WTC11 (cell line): ENCODE results near the gene RPS10. TPM values are rescaled to one million over a fixed set of nuclear protein-coding genes. Genes with fewer than 3 reads are reported as not detected.

ENCODE experiments used
- ATAC-seq: fragments of 200-7000 bp; cut with Tn5 transposase; 2 replicates; pipeline ENCODE4 v1.10.0; 2021; ENCODE audit warnings: mild to moderate bottlenecking, moderate library complexity
- CTCF ChIA-PET: fragments of 300-600 bp; sonication (Branson Sonifier 250); formaldehyde crosslinking; loops from one replicate; lab custom pipeline; 2021; ENCODE audit warnings: antibody characterized with exemption; lab: Charles Lee
- POLR2A ChIA-PET: fragments of 350-600 bp; sonication (Branson Sonifier 250); formaldehyde crosslinking; loops from one replicate; lab custom pipeline; 2021; ENCODE audit warnings: antibody characterized with exemption; lab: Charles Lee
- DNase-seq: peaks from one replicate; pipeline ENCODE4 v3.0.0; 2021; ENCODE audit warnings: low spot score
- H3K27ac Mint-ChIP-seq: 2 replicates; pipeline ENCODE4 v1.8.0; 2021; ENCODE audit warnings: mixed read lengths
- H3K27me3 Mint-ChIP-seq: 2 replicates; pipeline ENCODE4 v1.8.0; 2021; ENCODE audit warnings: low read depth, mild to moderate bottlenecking, moderate library complexity, mixed read lengths
- H3K36me3 Mint-ChIP-seq: 2 replicates; pipeline ENCODE4 v1.8.0; 2021; ENCODE audit warnings: mixed read lengths
- H3K4me1 Mint-ChIP-seq: 2 replicates; pipeline ENCODE4 v1.8.0; 2022; ENCODE audit warnings: mixed read lengths
- H3K4me3 Mint-ChIP-seq: 2 replicates; pipeline ENCODE4 v1.8.0; 2021; ENCODE audit warnings: mild to moderate bottlenecking, moderate library complexity, mixed read lengths
- H3K9me3 Mint-ChIP-seq: 2 replicates; pipeline ENCODE4 v1.8.0; 2021; ENCODE audit warnings: mixed read lengths
- CREB1 ChIP-seq: sonication (generic); formaldehyde crosslinking; IDR thresholded peaks from 2 replicates; pipeline ENCODE4 v1.8.0; 2023; ENCODE audit warnings: mild to moderate bottlenecking, missing genetic modification reagents
- ESRRA ChIP-seq: sonication (generic); formaldehyde crosslinking; IDR thresholded peaks from 2 replicates; pipeline ENCODE4 v1.8.1; 2022; ENCODE audit warnings: mild to moderate bottlenecking, missing genetic modification reagents, borderline replicate concordance
- FOXK1 ChIP-seq: sonication (generic); formaldehyde crosslinking; IDR thresholded peaks from 2 replicates; pipeline ENCODE4 v1.8.0; 2022; ENCODE audit warnings: mild to moderate bottlenecking, moderate library complexity, missing genetic modification reagents
- GABPB1 ChIP-seq: sonication (generic); formaldehyde crosslinking; IDR thresholded peaks from 2 replicates; pipeline ENCODE4 v1.8.1; 2023; ENCODE audit warnings: mild to moderate bottlenecking, missing genetic modification reagents
- RELA ChIP-seq: sonication (generic); formaldehyde crosslinking; IDR thresholded peaks from 2 replicates; pipeline ENCODE4 v1.8.1; 2022; ENCODE audit warnings: missing genetic modification reagents, mild to moderate bottlenecking, borderline replicate concordance
- SOX15 ChIP-seq: fragments of 250-450 bp; sonication (Bioruptor Pico); IDR thresholded peaks from 2 replicates; pipeline ENCODE4 v1.9.0; 2021; ENCODE audit warnings: mild to moderate bottlenecking
- TEAD4 ChIP-seq: sonication (generic); formaldehyde crosslinking; IDR thresholded peaks from 2 replicates; pipeline ENCODE4 v1.8.0; 2022; ENCODE audit warnings: mild to moderate bottlenecking, missing genetic modification reagents
- ZNF121 ChIP-seq: sonication (generic); formaldehyde crosslinking; IDR thresholded peaks from 2 replicates; pipeline ENCODE4 v1.8.0; 2023; ENCODE audit warnings: missing genetic modification reagents
- ZNF138 ChIP-seq: sonication (generic); formaldehyde crosslinking; conservative IDR thresholded peaks from 2 replicates; pipeline ENCODE4 v1.8.1; 2022; ENCODE audit warnings: mild to moderate bottlenecking, moderate library complexity, missing genetic modification reagents
- ZNF232 ChIP-seq: sonication (generic); formaldehyde crosslinking; IDR thresholded peaks from 2 replicates; pipeline ENCODE4 v1.8.0; 2022; ENCODE audit warnings: mild to moderate bottlenecking, missing genetic modification reagents
- ZNF671 ChIP-seq: fragments of 250-450 bp; sonication (Bioruptor Pico); IDR thresholded peaks from 2 replicates; pipeline ENCODE4 v1.8.0; 2021; ENCODE audit warnings: mild to moderate bottlenecking
- total RNA-seq: library from RNA; stranded (reverse); gene quantifications from 3 replicates; pipeline ENCODE4 v1.2.3, GENCODE V29; 2021
- TF ChIP-seq, protein P1 (sequence below): sonication (generic); formaldehyde crosslinking; conservative IDR thresholded peaks from 2 replicates; pipeline ENCODE4 v1.8.1; 2022; ENCODE audit warnings: mild to moderate bottlenecking, missing genetic modification reagents
- TF ChIP-seq, protein P2 (sequence below): sonication (generic); formaldehyde crosslinking; IDR thresholded peaks from 2 replicates; pipeline ENCODE4 v1.8.1; 2022; ENCODE audit warnings: missing genetic modification reagents, borderline replicate concordance
- TF ChIP-seq, protein P3 (sequence below): sonication (generic); formaldehyde crosslinking; IDR thresholded peaks from 2 replicates; pipeline ENCODE4 v1.8.1; 2022; ENCODE audit warnings: mild to moderate bottlenecking, moderate library complexity, missing genetic modification reagents
- TF ChIP-seq, protein P4 (sequence below): fragments of 250-450 bp; sonication (Bioruptor Pico); IDR thresholded peaks from 2 replicates; pipeline ENCODE4 v1.8.0; 2021; ENCODE audit warnings: mild to moderate bottlenecking
- TF ChIP-seq, protein P5 (sequence below): fragments of 250-450 bp; sonication (Bioruptor Pico); IDR thresholded peaks from 2 replicates; pipeline ENCODE4 v1.9.0; 2021; ENCODE audit warnings: mild to moderate bottlenecking, borderline replicate concordance

Gene RPS10
- total RNA-seq, 1 experiment from 2014 or later = 2,184 TPM

DNA sequence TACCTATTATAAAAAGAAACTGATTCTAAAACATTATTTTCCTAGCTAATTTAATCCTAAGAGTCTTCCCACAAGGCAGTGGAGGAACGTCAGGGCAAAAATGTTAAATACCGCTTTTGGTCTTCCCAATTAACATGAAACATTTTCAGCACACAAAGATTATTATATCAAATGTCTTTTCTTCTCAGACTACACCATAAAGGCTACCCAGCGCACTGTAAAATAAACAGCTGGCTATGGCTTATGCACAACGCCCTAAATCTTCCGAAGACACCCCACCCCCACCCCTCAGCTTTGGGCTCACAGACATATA lies 34.4 kb downstream of the RPS10 start (continued):
- TF ChIP-seq, protein P1, sequence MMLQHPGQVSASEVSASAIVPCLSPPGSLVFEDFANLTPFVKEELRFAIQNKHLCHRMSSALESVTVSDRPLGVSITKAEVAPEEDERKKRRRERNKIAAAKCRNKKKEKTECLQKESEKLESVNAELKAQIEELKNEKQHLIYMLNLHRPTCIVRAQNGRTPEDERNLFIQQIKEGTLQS (CRISPR knock-in tag) = no peak
- TF ChIP-seq ZNF138 = no peak
- no peak for TF ChIP-seq ZNF232 (CRISPR knock-in tag)
- TF ChIP-seq RELA (CRISPR knock-in tag) = no peak
- no peak for TF ChIP-seq ZNF671

DNA sequence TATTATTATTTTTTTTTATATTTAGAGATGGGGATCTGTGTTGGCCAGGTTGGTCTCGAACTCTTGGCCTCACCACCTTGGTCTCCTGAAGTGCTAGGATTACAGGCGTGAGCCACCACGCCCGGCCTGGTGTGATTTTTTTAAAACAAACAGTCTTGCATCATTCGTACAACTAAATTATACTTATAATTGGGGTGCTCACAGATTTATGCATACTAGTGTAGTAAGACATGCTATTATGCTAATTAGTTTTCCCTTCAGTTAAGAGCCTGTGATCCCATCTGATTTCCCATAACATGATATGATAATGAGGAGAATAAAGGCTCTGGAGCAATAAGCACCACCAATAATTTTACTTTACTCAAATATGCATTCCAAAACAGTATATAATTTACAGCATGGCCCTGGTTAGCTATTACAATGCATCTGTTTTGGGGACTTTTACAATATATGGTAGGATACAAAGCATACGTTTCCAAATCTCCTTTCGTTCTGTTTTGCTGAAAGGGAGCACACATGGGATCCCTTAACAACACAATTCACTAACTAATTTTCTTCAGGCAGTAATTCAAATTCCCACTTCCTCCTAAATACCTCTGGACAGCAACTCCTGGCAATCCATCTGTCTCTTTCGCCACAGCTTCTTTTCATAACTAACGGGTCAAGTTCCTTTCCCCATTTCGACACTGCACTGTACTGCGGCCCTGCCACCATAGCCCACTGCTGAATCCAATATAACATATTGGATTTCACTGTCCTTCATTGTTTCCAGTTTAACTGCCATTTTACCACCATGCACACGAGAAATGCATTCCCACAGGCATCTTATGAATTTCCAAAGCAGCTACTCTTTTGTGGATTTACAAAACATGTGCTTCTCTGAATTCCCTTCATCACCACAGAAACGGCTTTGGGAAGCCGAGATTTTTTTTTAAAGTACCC lies 35.1 kb downstream of the RPS10 start:
- H3K4me3 Mint-ChIP-seq = no peak overlapping the region
- TF ChIP-seq, protein P2, sequence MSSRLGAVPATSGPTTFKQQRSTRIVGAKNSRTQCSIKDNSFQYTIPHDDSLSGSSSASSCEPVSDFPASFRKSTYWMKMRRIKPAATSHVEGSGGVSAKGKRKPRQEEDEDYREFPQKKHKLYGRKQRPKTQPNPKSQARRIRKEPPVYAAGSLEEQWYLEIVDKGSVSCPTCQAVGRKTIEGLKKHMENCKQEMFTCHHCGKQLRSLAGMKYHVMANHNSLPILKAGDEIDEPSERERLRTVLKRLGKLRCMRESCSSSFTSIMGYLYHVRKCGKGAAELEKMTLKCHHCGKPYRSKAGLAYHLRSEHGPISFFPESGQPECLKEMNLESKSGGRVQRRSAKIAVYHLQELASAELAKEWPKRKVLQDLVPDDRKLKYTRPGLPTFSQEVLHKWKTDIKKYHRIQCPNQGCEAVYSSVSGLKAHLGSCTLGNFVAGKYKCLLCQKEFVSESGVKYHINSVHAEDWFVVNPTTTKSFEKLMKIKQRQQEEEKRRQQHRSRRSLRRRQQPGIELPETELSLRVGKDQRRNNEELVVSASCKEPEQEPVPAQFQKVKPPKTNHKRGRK (CRISPR knock-in tag) = no peak
- TF ChIP-seq GABPB1 (CRISPR knock-in tag) = 0 out of 2 replicates have a peak, but pooled peaks have one; percentile 35
- TF ChIP-seq, all 79 proteins: peak for 1
- peaks cover 3% of the 10 kb centered on the region for H3K9me3 Mint-ChIP-seq

DNA sequence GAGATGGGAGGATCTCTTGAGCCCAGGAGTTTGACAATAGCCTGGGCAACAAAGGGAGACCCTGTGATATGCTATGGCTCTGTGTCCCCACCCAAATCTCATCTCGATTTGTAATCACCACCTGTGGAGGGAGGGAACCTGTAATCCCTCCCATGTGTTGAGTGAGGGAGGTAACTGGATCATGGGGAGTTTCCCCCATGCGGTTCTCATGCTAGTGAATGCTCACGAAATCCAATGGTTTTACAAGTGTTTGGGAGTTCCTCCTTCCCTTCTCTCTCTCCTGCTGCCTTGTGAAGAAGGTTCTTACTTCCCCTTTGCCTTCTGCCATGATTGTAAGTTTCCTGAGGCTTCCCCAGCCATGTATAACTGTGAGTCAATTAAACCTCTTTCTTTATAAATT lies 36.8 kb downstream of the RPS10 start:
- H3K36me3 Mint-ChIP-seq = no peaks in the 10 kb centered on the region
- TF ChIP-seq, protein P3, sequence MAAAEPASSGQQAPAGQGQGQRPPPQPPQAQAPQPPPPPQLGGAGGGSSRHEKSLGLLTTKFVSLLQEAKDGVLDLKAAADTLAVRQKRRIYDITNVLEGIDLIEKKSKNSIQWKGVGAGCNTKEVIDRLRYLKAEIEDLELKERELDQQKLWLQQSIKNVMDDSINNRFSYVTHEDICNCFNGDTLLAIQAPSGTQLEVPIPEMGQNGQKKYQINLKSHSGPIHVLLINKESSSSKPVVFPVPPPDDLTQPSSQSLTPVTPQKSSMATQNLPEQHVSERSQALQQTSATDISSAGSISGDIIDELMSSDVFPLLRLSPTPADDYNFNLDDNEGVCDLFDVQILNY (CRISPR knock-in tag) = no peak
- no peak for TF ChIP-seq FOXK1 (CRISPR knock-in tag)
- TF ChIP-seq ESRRA (CRISPR knock-in tag) = no peak
- no peak for TF ChIP-seq ZNF121 (CRISPR knock-in tag)
- TF ChIP-seq, protein P4, sequence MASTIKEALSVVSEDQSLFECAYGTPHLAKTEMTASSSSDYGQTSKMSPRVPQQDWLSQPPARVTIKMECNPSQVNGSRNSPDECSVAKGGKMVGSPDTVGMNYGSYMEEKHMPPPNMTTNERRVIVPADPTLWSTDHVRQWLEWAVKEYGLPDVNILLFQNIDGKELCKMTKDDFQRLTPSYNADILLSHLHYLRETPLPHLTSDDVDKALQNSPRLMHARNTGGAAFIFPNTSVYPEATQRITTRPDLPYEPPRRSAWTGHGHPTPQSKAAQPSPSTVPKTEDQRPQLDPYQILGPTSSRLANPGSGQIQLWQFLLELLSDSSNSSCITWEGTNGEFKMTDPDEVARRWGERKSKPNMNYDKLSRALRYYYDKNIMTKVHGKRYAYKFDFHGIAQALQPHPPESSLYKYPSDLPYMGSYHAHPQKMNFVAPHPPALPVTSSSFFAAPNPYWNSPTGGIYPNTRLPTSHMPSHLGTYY (CRISPR knock-in tag) = no peak
- TF ChIP-seq, protein P5, sequence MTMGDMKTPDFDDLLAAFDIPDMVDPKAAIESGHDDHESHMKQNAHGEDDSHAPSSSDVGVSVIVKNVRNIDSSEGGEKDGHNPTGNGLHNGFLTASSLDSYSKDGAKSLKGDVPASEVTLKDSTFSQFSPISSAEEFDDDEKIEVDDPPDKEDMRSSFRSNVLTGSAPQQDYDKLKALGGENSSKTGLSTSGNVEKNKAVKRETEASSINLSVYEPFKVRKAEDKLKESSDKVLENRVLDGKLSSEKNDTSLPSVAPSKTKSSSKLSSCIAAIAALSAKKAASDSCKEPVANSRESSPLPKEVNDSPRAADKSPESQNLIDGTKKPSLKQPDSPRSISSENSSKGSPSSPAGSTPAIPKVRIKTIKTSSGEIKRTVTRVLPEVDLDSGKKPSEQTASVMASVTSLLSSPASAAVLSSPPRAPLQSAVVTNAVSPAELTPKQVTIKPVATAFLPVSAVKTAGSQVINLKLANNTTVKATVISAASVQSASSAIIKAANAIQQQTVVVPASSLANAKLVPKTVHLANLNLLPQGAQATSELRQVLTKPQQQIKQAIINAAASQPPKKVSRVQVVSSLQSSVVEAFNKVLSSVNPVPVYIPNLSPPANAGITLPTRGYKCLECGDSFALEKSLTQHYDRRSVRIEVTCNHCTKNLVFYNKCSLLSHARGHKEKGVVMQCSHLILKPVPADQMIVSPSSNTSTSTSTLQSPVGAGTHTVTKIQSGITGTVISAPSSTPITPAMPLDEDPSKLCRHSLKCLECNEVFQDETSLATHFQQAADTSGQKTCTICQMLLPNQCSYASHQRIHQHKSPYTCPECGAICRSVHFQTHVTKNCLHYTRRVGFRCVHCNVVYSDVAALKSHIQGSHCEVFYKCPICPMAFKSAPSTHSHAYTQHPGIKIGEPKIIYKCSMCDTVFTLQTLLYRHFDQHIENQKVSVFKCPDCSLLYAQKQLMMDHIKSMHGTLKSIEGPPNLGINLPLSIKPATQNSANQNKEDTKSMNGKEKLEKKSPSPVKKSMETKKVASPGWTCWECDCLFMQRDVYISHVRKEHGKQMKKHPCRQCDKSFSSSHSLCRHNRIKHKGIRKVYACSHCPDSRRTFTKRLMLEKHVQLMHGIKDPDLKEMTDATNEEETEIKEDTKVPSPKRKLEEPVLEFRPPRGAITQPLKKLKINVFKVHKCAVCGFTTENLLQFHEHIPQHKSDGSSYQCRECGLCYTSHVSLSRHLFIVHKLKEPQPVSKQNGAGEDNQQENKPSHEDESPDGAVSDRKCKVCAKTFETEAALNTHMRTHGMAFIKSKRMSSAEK (CRISPR knock-in tag) = no peak
- no peak for TF ChIP-seq TEAD4 (CRISPR knock-in tag)
- TF ChIP-seq CREB1 = no peak
- TF ChIP-seq SOX15 (CRISPR knock-in tag) = no peak
- ATAC-seq = no peak
- POLR2A ChIA-PET = interaction anchor here (0.7 kb wide), 1 partner anchor 29 kb away, joined by 4 read pairs; no protein-coding TSS in a partner anchor
- peaks cover 37% of the 10 kb centered on the region for H3K4me1 Mint-ChIP-seq
- H3K9me3 Mint-ChIP-seq = no peaks in the 10 kb centered on the region
- H3K4me3 Mint-ChIP-seq = no peak overlapping the region
- H3K27me3 Mint-ChIP-seq = no peaks in the 10 kb centered on the region
- no peak overlapping the region; the same call in 1 of the 2 replicates for H3K27ac Mint-ChIP-seq
- no peak for DNase-seq
- CTCF ChIA-PET = no interaction called here

More for the DNA sequence above, 35.1 kb downstream of the RPS10 start:
- POLR2A ChIA-PET = no interaction called here
- Mint-ChIP-seq H3K27me3 (no peaks in the 10 kb centered on the region), H3K36me3 (peaks cover 3% of the 10 kb centered on the region), H3K4me1 (peaks cover 24% of the 10 kb centered on the region), H3K27ac (no peak overlapping the region)
- no peak for DNase-seq
- CTCF ChIA-PET = interaction anchor here (1.0 to 1.3 kb wide), 3 partner anchors 12 to 227 kb away, joined by 3 to 8 read pairs (median 3); no protein-coding TSS in a partner anchor
- ATAC-seq = no peak
